Measurements from ENCODE around the gene CSF3R.

DNA sequence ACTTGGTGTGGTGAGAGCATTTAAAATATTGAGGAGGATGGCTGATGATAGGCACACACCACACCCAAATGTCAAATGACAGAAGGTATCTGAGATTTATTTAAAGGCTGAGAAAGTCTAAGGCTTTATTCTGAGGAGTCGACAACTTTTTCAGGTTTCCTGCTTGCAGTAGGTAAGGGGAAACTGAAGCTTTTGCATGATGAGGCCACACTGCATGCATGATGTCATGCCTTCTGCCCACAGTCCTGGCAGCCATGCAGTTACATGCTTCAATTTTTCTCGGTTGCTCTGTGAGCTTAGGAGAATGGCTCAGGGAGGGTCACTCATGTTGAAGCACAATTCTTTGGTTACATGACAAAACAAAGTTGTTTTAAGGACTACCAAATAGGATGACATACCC lies 39.4 kb downstream of the CSF3R start:
- TF ChIP-seq, protein P1, sequence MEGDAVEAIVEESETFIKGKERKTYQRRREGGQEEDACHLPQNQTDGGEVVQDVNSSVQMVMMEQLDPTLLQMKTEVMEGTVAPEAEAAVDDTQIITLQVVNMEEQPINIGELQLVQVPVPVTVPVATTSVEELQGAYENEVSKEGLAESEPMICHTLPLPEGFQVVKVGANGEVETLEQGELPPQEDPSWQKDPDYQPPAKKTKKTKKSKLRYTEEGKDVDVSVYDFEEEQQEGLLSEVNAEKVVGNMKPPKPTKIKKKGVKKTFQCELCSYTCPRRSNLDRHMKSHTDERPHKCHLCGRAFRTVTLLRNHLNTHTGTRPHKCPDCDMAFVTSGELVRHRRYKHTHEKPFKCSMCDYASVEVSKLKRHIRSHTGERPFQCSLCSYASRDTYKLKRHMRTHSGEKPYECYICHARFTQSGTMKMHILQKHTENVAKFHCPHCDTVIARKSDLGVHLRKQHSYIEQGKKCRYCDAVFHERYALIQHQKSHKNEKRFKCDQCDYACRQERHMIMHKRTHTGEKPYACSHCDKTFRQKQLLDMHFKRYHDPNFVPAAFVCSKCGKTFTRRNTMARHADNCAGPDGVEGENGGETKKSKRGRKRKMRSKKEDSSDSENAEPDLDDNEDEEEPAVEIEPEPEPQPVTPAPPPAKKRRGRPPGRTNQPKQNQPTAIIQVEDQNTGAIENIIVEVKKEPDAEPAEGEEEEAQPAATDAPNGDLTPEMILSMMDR (conservative IDR thresholded peaks at IDR 0.05; ENCODE audit: low read length): no peak
- TF ChIP-seq EZH2phosphoT487 (IDR thresholded peaks at IDR 0.05; ENCODE audit: borderline replicate concordance, low read depth, low read length): no peak

Measured in OCI-LY7 (cell line).